Endothelial cell (in vitro differentiated cells): Measurements from ENCODE around the gene GNGT1. TPM values are rescaled to one million over a fixed set of nuclear protein-coding genes. Genes with fewer than 3 reads are reported as not detected.

Experiments
- DNase-seq: peaks from one replicate; pipeline ENCODE4 v3.0.0; 2021; ENCODE audit warnings: low spot score
- H3K27ac Mint-ChIP-seq: one replicate; pipeline ENCODE4 v1.8.0; 2021; ENCODE audit warnings: mixed read lengths, inconsistent platforms; ENCODE audit not compliant: unreplicated experiment
- H3K27me3 Mint-ChIP-seq: one replicate; pipeline ENCODE4 v1.8.0; 2021; ENCODE audit warnings: mild to moderate bottlenecking, moderate library complexity, mixed read lengths, inconsistent platforms; ENCODE audit not compliant: unreplicated experiment
- H3K36me3 Mint-ChIP-seq: one replicate; pipeline ENCODE4 v1.8.0; 2021; ENCODE audit warnings: mild to moderate bottlenecking, low read depth, mixed read lengths, inconsistent platforms; ENCODE audit not compliant: unreplicated experiment
- H3K4me1 Mint-ChIP-seq: one replicate; pipeline ENCODE4 v1.8.0; 2021; ENCODE audit warnings: mild to moderate bottlenecking, mixed read lengths, inconsistent platforms; ENCODE audit not compliant: unreplicated experiment
- H3K4me3 Mint-ChIP-seq: one replicate; pipeline ENCODE4 v1.8.0; 2021; ENCODE audit warnings: mild to moderate bottlenecking, mixed read lengths, inconsistent platforms; ENCODE audit not compliant: unreplicated experiment
- H3K9me3 Mint-ChIP-seq: one replicate; pipeline ENCODE4 v1.8.0; 2021; ENCODE audit warnings: mixed read lengths, inconsistent platforms; ENCODE audit not compliant: unreplicated experiment
- CTCF ChIP-seq: fragments of 200-600 bp; sonication (generic); IDR thresholded peaks from one replicate; pipeline ENCODE4 v1.5.0; 2021; ENCODE audit warnings: antibody characterized with exemption; ENCODE audit not compliant: unreplicated experiment
- total RNA-seq: library from RNA; stranded (reverse); fragmentation: NEBNext Ultra II Directional; extraction: Animal tissue kit (Norgen Biotek cat#: 25700); gene quantifications from one replicate; pipeline ENCODE4 v1.2.1, GENCODE V29; 2021; ENCODE audit not compliant: unreplicated experiment

GNGT1 gene
- total RNA-seq, 1 donor from 2014 or later = not detected

- TF ChIP-seq CTCF = no peak
- no peak for DNase-seq
- peaks cover 25% of the 10 kb centered on the region for H3K4me1 Mint-ChIP-seq
- no peaks in the 10 kb centered on the region for H3K9me3 Mint-ChIP-seq
- no peaks in the 10 kb centered on the region for H3K27me3 Mint-ChIP-seq
- no peak overlapping the region for H3K27ac Mint-ChIP-seq
- no peak overlapping the region for H3K4me3 Mint-ChIP-seq
- H3K36me3 Mint-ChIP-seq = no peaks in the 10 kb centered on the region
Observed at GRCh38 chr7:93948106-93948505, 41.7 kb downstream of the GNGT1 start.

GRCh38 chr7:93948873-93949272 lies 42.5 kb downstream of the GNGT1 start:
- Mint-ChIP-seq H3K27ac (peak overlapping the region; percentile 26), H3K4me3 (no peak overlapping the region), H3K36me3 (no peaks in the 10 kb centered on the region), H3K9me3 (no peaks in the 10 kb centered on the region), H3K4me1 (peaks cover 19% of the 10 kb centered on the region), H3K27me3 (no peaks in the 10 kb centered on the region)
- DNase-seq = no peak
- no peak for TF ChIP-seq CTCF

- H3K27ac Mint-ChIP-seq = peak overlapping the region; percentile 26
- H3K27me3 Mint-ChIP-seq = no peaks in the 10 kb centered on the region
- H3K9me3 Mint-ChIP-seq = no peaks in the 10 kb centered on the region
- no peaks in the 10 kb centered on the region for H3K36me3 Mint-ChIP-seq
- DNase-seq = no peak
- peaks cover 15% of the 10 kb centered on the region for H3K4me1 Mint-ChIP-seq
- no peak overlapping the region for H3K4me3 Mint-ChIP-seq
- TF ChIP-seq CTCF = no peak
Observed at GRCh38 chr7:93949423-93949822, 43.1 kb downstream of the GNGT1 start.

GRCh38 chr7:93955304-93955703 lies 48.9 kb downstream of the GNGT1 start:
- H3K4me3 Mint-ChIP-seq = no peak overlapping the region
- no peak overlapping the region for H3K27ac Mint-ChIP-seq
- no peak for TF ChIP-seq CTCF
- no peaks in the 10 kb centered on the region for H3K9me3 Mint-ChIP-seq
- peaks cover 6% of the 10 kb centered on the region for H3K4me1 Mint-ChIP-seq
- no peak for DNase-seq
- no peaks in the 10 kb centered on the region for H3K36me3 Mint-ChIP-seq
- peaks cover 1% of the 10 kb centered on the region for H3K27me3 Mint-ChIP-seq

- no peaks in the 10 kb centered on the region for H3K36me3 Mint-ChIP-seq
- H3K27ac Mint-ChIP-seq = no peak overlapping the region
- no peak for TF ChIP-seq CTCF
- no peaks in the 10 kb centered on the region for H3K9me3 Mint-ChIP-seq
- H3K4me3 Mint-ChIP-seq = no peak overlapping the region
- no peak for DNase-seq
- H3K27me3 Mint-ChIP-seq = peaks cover 1% of the 10 kb centered on the region
- peaks cover 6% of the 10 kb centered on the region for H3K4me1 Mint-ChIP-seq
Observed at GRCh38 chr7:93957767-93958166, 51.4 kb downstream of the GNGT1 start.
